ENCODE measurements around the gene RHOJ. TPM values are rescaled to one million over a fixed set of nuclear protein-coding genes. Genes with fewer than 3 reads are reported as not detected.

Gene RHOJ
- total and polyA plus RNA-seq, 2 of the 4 experiments (the other 2 are of a cell fraction) = 9.5 to 33.9 TPM

DNA sequence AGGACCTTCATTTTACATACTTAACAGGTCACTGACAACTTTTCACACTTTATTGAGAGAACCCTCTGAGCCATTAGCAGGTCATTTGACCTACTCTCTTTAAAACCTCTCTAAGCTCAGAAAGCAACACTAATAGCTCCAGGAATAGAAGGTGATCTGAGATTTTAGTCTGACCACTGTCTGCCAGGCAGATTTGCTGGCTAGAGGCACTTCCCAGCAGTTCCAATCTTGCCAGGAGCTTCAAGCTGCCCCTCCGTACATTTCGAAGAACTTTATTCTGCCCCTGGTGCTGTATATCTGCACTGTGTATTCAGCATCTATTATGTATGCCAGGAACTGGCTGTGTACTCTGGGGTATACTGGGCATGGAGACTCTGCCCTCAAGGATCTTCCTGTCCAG lies 58.2 kb downstream of the RHOJ start:
- no peak overlapping the region for H3K27ac ChIP-seq (ENCODE audit: insufficient read depth, low read length)
- no peaks in the 10 kb centered on the region for H4K20me1 ChIP-seq (ENCODE audit: insufficient read depth, low read length)
- no peaks in the 10 kb centered on the region for H3K79me1 ChIP-seq (ENCODE audit: low read depth in 1 of 2, low read length in 2 of 2)
- H3K4me1 ChIP-seq (ENCODE audit: control insufficient read depth, insufficient read depth, low read length) = no peaks in the 10 kb centered on the region
- H3K4me2 ChIP-seq (ENCODE audit: low read depth, low read length) = no peak overlapping the region
- no peak overlapping the region for H3K23ac ChIP-seq (ENCODE audit: low read depth, low read length)
- no peak overlapping the region for H2BK120ac ChIP-seq (ENCODE audit: low read depth, low read length)
- no CpG with 5 or more reads among the region's 2 CpGs for WGBS, 2 experiments (ENCODE audit: extremely low coverage in 2 of 2, insufficient read length in 1 of 2)
- no peak overlapping the region for H3K14ac ChIP-seq (replicated peaks; ENCODE audit: low read depth, low read length)
- H2BK20ac ChIP-seq (ENCODE audit: low read depth, low read length) = no peak overlapping the region
- no peak overlapping the region for H2AK9ac ChIP-seq (replicated peaks; ENCODE audit: low read depth, low read length, poor library complexity)
- no peak overlapping the region for H2AK5ac ChIP-seq (ENCODE audit: low read depth, low read length)
- CTCF ChIA-PET = no interaction called here
- no peak overlapping the region for H3K4ac ChIP-seq (ENCODE audit: low read depth, low read length)
- no peaks in the 10 kb centered on the region for H3K9me3 ChIP-seq (ENCODE audit: control insufficient read depth, insufficient read depth, low read length)
- no peak overlapping the region for H4K91ac ChIP-seq (ENCODE audit: insufficient read depth, low read depth, low read length)
- H3K27me3 ChIP-seq (ENCODE audit: control insufficient read depth, insufficient read depth, low read length) = no peaks in the 10 kb centered on the region
- no peak overlapping the region for H2AFZ ChIP-seq (replicated peaks; ENCODE audit: low read length, poor library complexity)
- H2BK15ac ChIP-seq (ENCODE audit: low read depth, low read length) = no peak overlapping the region
- POLR2A ChIA-PET (ENCODE audit: unreplicated experiment) = no interaction called here
- no peak overlapping the region for H3K9ac ChIP-seq (ENCODE audit: low read depth, low read length)
- no peak for TF ChIP-seq POLR2A (IDR thresholded peaks at IDR 0.05; ENCODE audit: low read depth, low read length)
- no peak for TF ChIP-seq MAFK (IDR thresholded peaks at IDR 0.05; ENCODE audit: low read depth, low read length)
- TF ChIP-seq, protein P1, sequence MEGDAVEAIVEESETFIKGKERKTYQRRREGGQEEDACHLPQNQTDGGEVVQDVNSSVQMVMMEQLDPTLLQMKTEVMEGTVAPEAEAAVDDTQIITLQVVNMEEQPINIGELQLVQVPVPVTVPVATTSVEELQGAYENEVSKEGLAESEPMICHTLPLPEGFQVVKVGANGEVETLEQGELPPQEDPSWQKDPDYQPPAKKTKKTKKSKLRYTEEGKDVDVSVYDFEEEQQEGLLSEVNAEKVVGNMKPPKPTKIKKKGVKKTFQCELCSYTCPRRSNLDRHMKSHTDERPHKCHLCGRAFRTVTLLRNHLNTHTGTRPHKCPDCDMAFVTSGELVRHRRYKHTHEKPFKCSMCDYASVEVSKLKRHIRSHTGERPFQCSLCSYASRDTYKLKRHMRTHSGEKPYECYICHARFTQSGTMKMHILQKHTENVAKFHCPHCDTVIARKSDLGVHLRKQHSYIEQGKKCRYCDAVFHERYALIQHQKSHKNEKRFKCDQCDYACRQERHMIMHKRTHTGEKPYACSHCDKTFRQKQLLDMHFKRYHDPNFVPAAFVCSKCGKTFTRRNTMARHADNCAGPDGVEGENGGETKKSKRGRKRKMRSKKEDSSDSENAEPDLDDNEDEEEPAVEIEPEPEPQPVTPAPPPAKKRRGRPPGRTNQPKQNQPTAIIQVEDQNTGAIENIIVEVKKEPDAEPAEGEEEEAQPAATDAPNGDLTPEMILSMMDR (conservative IDR thresholded peaks at IDR 0.05; ENCODE audit: low read depth, low read length) = no peak
- TF ChIP-seq, protein P2, sequence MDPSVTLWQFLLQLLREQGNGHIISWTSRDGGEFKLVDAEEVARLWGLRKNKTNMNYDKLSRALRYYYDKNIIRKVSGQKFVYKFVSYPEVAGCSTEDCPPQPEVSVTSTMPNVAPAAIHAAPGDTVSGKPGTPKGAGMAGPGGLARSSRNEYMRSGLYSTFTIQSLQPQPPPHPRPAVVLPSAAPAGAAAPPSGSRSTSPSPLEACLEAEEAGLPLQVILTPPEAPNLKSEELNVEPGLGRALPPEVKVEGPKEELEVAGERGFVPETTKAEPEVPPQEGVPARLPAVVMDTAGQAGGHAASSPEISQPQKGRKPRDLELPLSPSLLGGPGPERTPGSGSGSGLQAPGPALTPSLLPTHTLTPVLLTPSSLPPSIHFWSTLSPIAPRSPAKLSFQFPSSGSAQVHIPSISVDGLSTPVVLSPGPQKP (IDR thresholded peaks at IDR 0.05; ENCODE audit: borderline replicate concordance, low read depth, low read length) = no peak
- TF ChIP-seq SMC3 (IDR thresholded peaks at IDR 0.05; ENCODE audit: low read depth, low read length) = no peak
- TF ChIP-seq MAZ (IDR thresholded peaks at IDR 0.05; ENCODE audit: borderline replicate concordance, low read depth, low read length) = no peak
- no peak for TF ChIP-seq CHD1 (IDR thresholded peaks at IDR 0.05; ENCODE audit: low read depth, low read length)
- no peak for TF ChIP-seq NFE2L2 (IDR thresholded peaks at IDR 0.05; ENCODE audit: low read depth, low read length)
- TF ChIP-seq MXI1 (IDR thresholded peaks at IDR 0.05; ENCODE audit: borderline replicate concordance, low read depth, low read length) = no peak
- TF ChIP-seq RCOR1 (IDR thresholded peaks at IDR 0.05; ENCODE audit: insufficient replicate concordance, low read length) = no peak
- TF ChIP-seq BHLHE40 (IDR thresholded peaks at IDR 0.05; ENCODE audit: low read depth, low read length) = no peak
- no peak for TF ChIP-seq RAD21 (IDR thresholded peaks at IDR 0.05; ENCODE audit: low read length)
- TF ChIP-seq RFX5 (IDR thresholded peaks at IDR 0.05; ENCODE audit: low read depth, low read length) = no peak
- no peak for TF ChIP-seq FOS (IDR thresholded peaks at IDR 0.05; ENCODE audit: low read depth, low read length)
- TF ChIP-seq, protein P3, sequence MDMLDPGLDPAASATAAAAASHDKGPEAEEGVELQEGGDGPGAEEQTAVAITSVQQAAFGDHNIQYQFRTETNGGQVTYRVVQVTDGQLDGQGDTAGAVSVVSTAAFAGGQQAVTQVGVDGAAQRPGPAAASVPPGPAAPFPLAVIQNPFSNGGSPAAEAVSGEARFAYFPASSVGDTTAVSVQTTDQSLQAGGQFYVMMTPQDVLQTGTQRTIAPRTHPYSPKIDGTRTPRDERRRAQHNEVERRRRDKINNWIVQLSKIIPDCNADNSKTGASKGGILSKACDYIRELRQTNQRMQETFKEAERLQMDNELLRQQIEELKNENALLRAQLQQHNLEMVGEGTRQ (IDR thresholded peaks at IDR 0.05; ENCODE audit: low read depth, low read length) = no peak
- TF ChIP-seq CEBPB (IDR thresholded peaks at IDR 0.05; ENCODE audit: low read depth, low read length) = no peak
- no peak overlapping the region for H3K56ac ChIP-seq (ENCODE audit: extremely low read depth, insufficient read depth, low read length)
- DNase-seq = no peak
- in situ Hi-C loops (cut with MboI; ENCODE audit: low sequenced_read_pairs) (no loop called here), dilution Hi-C loops (cut with HindIII; ENCODE audit: low sequenced_read_pairs, unreplicated experiment) (no loop called here), intact Hi-C loops (cut with micrococcal nuclease) (no loop called here)
- no peaks in the 10 kb centered on the region for H3K9me1 ChIP-seq (ENCODE audit: insufficient read depth, low read length)
- H3K18ac ChIP-seq (ENCODE audit: low read depth, low read length) = no peak overlapping the region
- no peak for ATAC-seq (ENCODE audit: low read depth)
- no TSS peak for BruUV-seq (replicated peaks)
- H2BK5ac ChIP-seq (ENCODE audit: low read depth, low read length, poor library complexity, severe bottlenecking) = no peak overlapping the region
- no peak overlapping the region for H4K5ac ChIP-seq (ENCODE audit: low read depth, low read length)
- H3K36me3 ChIP-seq (ENCODE audit: control insufficient read depth, insufficient read depth, low read length) = no peaks in the 10 kb centered on the region
- no peak overlapping the region for H3K4me3 ChIP-seq (ENCODE audit: insufficient read depth, low read depth, low read length)
- H4K8ac ChIP-seq (ENCODE audit: low read depth in 2 of 2, low read length in 2 of 2) = no peak overlapping the region

Measured in IMR-90 (cell line).